GM13976 (cell line): ENCODE results near the gene EFCAB11.

Source experiments
- DNase-seq: peaks from one replicate; pipeline ENCODE4 v3.0.0; 2012; ENCODE audit warnings: low spot score
- CTCF ChIP-seq: IDR thresholded peaks from 2 replicates; pipeline ENCODE4 v1.5.1; 2012; ENCODE audit warnings: borderline replicate concordance, mild to moderate bottlenecking; ENCODE audit not compliant: insufficient read depth; ENCODE audit errors: extremely low read depth, missing control alignments, control extremely low read depth
- in situ Hi-C: fragments of 300-500 bp; cut with MboI; formaldehyde crosslinking; loops from one replicate; pipeline ENCODE4 v1.12.0; 2022; ENCODE audit warnings: low sequenced_read_pairs, mixed read lengths, inconsistent platforms; ENCODE audit not compliant: unreplicated experiment

The EFCAB11 gene

DNA sequence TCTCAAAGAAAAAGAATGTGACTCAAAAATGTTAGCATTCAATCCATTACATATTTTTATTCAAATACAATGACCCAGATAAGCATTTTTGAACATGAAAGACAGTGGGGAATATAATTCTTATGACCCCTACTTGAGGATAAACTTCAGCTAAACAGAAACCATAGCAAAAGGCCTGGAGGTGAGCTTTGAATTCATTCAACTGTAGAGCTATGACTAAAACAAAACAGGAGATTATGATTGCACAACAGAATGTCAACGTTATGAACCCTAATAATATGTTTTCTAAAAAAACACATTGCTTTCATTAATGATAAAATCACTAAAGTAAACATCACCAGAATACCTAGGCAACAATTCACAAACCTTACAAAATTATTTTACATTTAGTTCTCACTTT lies 27.8 kb downstream of the EFCAB11 start:
- no peak for DNase-seq
- no peak for TF ChIP-seq CTCF
- in situ Hi-C loops: no loop called here

DNA sequence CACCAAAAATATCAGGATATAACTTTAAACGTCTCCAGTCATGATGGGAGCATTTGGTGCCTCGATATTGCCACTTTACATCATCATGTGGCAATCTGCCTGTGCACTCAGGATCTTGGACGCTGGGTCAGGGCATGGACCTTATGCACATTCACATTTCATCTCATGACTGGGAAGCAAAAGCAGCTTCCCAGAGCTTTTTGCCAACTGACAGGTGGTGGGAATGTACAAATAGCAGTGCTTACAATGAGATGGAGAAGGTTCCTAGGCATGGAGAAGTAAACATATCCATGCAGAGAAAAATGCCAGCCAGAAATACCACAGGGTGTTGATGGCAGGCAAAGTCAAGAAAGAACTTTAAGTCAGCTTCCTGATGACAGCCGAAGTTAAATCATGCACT lies 30.3 kb downstream of the EFCAB11 start:
- no peak for TF ChIP-seq CTCF
- in situ Hi-C loops: loop anchor here (25.0 kb wide), 1 partner anchor 762 kb away; no protein-coding TSS in a partner anchor
- no peak for DNase-seq

DNA sequence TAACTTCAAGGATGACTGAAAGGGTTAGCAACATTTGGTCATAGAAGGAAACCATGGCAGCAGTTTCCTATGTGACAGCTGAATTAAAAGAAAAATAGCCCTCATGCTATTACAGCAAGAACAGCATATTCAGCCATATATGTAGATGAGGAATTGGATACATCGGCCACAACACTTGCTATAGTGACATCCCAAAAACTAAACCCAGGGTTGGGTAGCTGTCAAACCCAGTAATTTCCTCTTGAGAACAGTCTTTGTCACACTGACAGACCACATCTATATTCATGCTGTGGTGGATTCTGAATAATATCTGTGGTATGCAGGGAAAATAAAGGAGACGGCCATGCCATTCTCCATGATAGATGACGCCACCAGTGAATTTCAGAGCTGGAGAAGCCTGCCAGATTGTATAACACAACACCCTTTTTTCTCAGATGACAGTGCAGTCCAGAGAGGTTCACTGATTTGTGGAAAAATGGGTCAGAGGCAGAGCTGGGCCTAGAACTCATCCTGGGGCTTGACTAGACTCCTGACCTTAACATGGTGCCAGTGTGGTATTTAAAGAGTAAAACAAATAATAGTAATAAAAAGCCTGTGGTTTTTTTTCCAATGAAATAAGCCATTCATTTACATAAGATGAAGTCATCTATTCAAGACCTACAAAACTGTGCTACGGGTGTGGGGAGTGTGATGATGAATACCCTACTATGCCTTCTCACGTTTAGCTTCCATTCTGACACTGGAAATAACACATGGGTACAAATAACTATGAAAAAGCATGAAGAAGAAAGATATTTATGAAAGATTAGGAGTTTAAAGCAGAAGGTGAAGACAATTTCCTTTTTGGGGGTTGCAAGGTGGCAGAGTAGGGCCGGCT lies 32.3 kb downstream of the EFCAB11 start:
- in situ Hi-C loops: loop anchor here (25.0 kb wide), 1 partner anchor 760 kb away; no protein-coding TSS in a partner anchor
- TF ChIP-seq CTCF: no peak
- DNase-seq: no peak

DNA sequence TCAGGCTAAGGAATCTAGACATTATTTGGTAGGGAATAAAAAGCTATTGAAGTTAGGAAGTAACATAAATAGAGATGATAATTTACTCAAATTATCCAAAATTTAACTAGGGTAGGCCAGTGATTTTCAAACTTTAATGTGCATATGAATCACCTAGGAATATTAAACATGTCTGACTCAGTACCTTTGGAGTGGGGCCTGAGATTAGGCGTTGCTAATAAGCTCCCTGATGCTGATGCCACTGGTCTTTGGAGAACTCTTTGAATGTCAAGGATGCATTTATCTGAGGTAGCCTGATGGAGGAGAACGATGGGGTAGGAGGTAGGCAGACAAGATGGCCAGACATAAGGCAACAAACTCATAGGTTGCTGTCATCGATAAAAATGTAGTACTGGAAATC lies 33.2 kb downstream of the EFCAB11 start:
- in situ Hi-C loops: loop anchor here (25.0 kb wide), 1 partner anchor 759 kb away; no protein-coding TSS in a partner anchor
- no peak for DNase-seq
- no peak for TF ChIP-seq CTCF

DNA sequence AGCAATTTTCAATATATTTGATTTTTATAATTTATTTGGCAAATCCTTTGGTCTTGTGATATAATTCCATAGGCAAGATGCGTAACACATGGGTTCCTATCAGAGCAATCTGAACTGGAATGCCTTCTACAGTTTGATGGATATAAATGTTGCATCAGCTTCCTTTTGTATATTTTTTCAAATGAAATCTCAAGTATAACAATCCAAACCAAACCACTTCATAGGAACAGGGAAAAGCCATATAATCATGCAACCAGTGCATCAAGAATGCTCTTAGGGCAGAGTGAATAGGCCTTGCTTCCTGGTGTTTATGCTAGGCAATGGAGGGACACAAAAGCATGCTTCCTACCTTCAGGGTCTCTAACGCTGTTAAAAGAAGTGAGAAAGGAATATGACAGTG lies 34.5 kb downstream of the EFCAB11 start:
- TF ChIP-seq CTCF: no peak
- in situ Hi-C loops: loop anchor here (25.0 kb wide), 1 partner anchor 758 kb away; no protein-coding TSS in a partner anchor
- no peak for DNase-seq

GRCh38 chr14:89918721-89919120 lies 35.8 kb downstream of the EFCAB11 start:
- no peak for DNase-seq
- TF ChIP-seq CTCF: no peak
- in situ Hi-C loops: loop anchor here (10.0 to 25.0 kb wide), 3 partner anchors 494 to 894 kb away; no protein-coding TSS in a partner anchor
